ENCODE measurements around the gene EHHADH.

The EHHADH gene

GRCh38 chr3:185144784-185145183 is 109.1 kb downstream of the EHHADH start:
- DNase-seq (ENCODE audit: low read depth) = no peak

Measured in stromal cell of bone marrow (primary cell).